DOHH2 (cell line): ENCODE measurements around the gene ME3.

Experiments used
- EZH2phosphoT487 ChIP-seq: fragments of 200-600 bp; sonication (generic); IDR thresholded peaks from 2 replicates; pipeline ENCODE4 v1.6.1; 2017; ENCODE audit warnings: borderline replicate concordance, mild to moderate bottlenecking, antibody characterized with exemption, low read length, moderate library complexity, mixed read lengths
- TF ChIP-seq, protein P1 (sequence below): fragments of 200-600 bp; sonication (generic); IDR thresholded peaks from one replicate; pipeline ENCODE4 v1.5.1; 2014; ENCODE audit warnings: antibody characterized with exemption, mild to moderate bottlenecking, low read depth, low read length; ENCODE audit not compliant: poor library complexity, severe bottlenecking

DNA sequence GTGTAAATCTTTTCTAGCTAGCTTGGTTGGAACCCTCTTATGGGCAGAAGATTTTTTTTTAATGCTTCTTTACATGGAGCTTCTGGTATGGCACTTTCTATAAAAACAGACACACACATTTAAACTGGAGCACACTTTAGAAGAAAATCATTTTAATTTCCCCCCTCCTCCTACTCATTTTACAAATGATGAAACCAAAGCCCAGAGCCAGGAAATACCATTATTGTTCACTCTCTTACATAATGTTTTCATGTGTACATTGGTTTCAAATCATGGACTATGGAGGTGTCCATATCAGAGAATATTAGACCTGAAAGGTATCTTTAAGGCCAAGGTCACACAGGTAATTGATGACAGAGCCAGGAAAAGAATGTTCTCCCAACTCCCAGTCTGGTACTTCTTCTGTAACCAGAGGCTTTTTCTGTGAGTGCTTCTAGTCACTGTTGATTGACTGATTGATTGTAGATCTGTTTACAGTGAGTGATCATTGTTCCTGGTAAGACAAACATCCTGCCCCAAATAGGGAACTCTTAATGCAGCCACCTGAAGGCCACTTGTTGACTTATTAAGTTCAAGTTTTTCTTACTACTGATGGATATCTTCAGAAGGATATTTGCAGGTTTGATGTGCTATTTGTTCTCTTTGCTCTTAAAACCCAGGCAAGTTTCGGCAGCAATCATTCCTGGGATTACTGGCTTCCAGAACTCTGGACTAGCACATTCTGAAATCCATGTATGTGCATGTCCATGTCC is 26.8 kb upstream of the ME3 start:
- TF ChIP-seq, protein P1, sequence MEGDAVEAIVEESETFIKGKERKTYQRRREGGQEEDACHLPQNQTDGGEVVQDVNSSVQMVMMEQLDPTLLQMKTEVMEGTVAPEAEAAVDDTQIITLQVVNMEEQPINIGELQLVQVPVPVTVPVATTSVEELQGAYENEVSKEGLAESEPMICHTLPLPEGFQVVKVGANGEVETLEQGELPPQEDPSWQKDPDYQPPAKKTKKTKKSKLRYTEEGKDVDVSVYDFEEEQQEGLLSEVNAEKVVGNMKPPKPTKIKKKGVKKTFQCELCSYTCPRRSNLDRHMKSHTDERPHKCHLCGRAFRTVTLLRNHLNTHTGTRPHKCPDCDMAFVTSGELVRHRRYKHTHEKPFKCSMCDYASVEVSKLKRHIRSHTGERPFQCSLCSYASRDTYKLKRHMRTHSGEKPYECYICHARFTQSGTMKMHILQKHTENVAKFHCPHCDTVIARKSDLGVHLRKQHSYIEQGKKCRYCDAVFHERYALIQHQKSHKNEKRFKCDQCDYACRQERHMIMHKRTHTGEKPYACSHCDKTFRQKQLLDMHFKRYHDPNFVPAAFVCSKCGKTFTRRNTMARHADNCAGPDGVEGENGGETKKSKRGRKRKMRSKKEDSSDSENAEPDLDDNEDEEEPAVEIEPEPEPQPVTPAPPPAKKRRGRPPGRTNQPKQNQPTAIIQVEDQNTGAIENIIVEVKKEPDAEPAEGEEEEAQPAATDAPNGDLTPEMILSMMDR, result no peak
- no peak for TF ChIP-seq EZH2phosphoT487
